OCI-LY1 (cell line): Measurements from ENCODE around the gene AIF1.
"Not testable (repeated sequence)": the region's sequence is repeated elsewhere in the genome, so short reads cannot be mapped to it uniquely, and the experiment has no call there.

Experiments used
- H2AFZ ChIP-seq: fragments of 200-600 bp; sonication (generic), shearing (Covaris generic); 2 replicates; pipeline ENCODE4 v1.6.0; 2014; ENCODE audit warnings: antibody characterized with exemption, mild to moderate bottlenecking, low read length
- H3F3A ChIP-seq: fragments of 200-600 bp; sonication (generic), shearing (Covaris generic); 2 replicates; pipeline ENCODE4 v1.6.0; 2014; ENCODE audit warnings: mild to moderate bottlenecking, antibody characterized with exemption, low read length, moderate library complexity; ENCODE audit not compliant: insufficient read depth
- H3K27ac ChIP-seq: fragments of 200-600 bp; sonication (generic); 2 replicates; pipeline ENCODE4 v1.5.1; 2014; ENCODE audit warnings: low read length, mixed run types, mild to moderate bottlenecking, low read depth; ENCODE audit not compliant: poor library complexity, severe bottlenecking
- H3K27me3 ChIP-seq: fragments of 200-600 bp; sonication (generic); 2 replicates; pipeline ENCODE4 v1.6.0; 2014; ENCODE audit warnings: antibody characterized with exemption, mild to moderate bottlenecking, low read length, moderate library complexity; ENCODE audit not compliant: insufficient read depth
- H3K36me3 ChIP-seq: fragments of 200-600 bp; sonication (generic); 2 replicates; pipeline ENCODE4 v1.6.1; 2014; ENCODE audit warnings: mild to moderate bottlenecking, antibody characterized with exemption, low read length, moderate library complexity, mixed read lengths; ENCODE audit not compliant: insufficient read depth
- H3K4me1 ChIP-seq: fragments of 200-600 bp; sonication (generic); 2 replicates; pipeline ENCODE4 v1.5.1; 2014; ENCODE audit warnings: mild to moderate bottlenecking, low read length, moderate library complexity; ENCODE audit not compliant: insufficient read depth, severe bottlenecking
- H3K4me2 ChIP-seq: fragments of 200-600 bp; sonication (generic), shearing (Covaris generic); 2 replicates; pipeline ENCODE4 v1.6.1; 2014; ENCODE audit warnings: low read length
- H3K4me3 ChIP-seq: fragments of 200-600 bp; sonication (generic); 2 replicates; pipeline ENCODE4 v1.5.1; 2014; ENCODE audit warnings: low read length, low read depth, mild to moderate bottlenecking, mixed read lengths; ENCODE audit not compliant: poor library complexity, severe bottlenecking
- H3K79me2 ChIP-seq: fragments of 200-600 bp; shearing (Covaris generic); 2 replicates; pipeline ENCODE4 v1.6.1; 2016; ENCODE audit warnings: mixed run types, low read length, mixed read lengths; ENCODE audit not compliant: insufficient read depth
- H3K9ac ChIP-seq: fragments of 200-600 bp; sonication (generic), shearing (Covaris generic); 2 replicates; pipeline ENCODE4 v1.6.1; 2014; ENCODE audit warnings: mild to moderate bottlenecking, low read length, mixed read lengths
- H3K9me2 ChIP-seq: fragments of 200-600 bp; sonication (generic), shearing (Covaris generic); 2 replicates; pipeline ENCODE4 v1.6.1; 2014; ENCODE audit warnings: low read depth, mild to moderate bottlenecking, low read length, mixed read lengths
- H3K9me3 ChIP-seq: fragments of 200-600 bp; shearing (Covaris generic); 2 replicates; pipeline ENCODE4 v1.6.1; 2014; ENCODE audit warnings: low read length, mixed read lengths
- H4K20me1 ChIP-seq: fragments of 200-600 bp; sonication (generic), shearing (Covaris generic); 2 replicates; pipeline ENCODE4 v1.6.0; 2016; ENCODE audit warnings: mild to moderate bottlenecking, low read length; ENCODE audit not compliant: insufficient read depth
- EZH2 ChIP-seq: fragments of 200-600 bp; sonication (generic), shearing (Covaris generic); IDR thresholded peaks from 2 replicates; pipeline ENCODE4 v1.8.0; 2017; ENCODE audit warnings: borderline replicate concordance, mixed run types, mild to moderate bottlenecking, antibody characterized with exemption, low read length, moderate library complexity, mixed read lengths
- TF ChIP-seq, protein P1 (sequence below): fragments of 200-600 bp; sonication (generic), shearing (Covaris generic); IDR thresholded peaks from 2 replicates; pipeline ENCODE4 v1.5.1; 2017; ENCODE audit warnings: mild to moderate bottlenecking, antibody characterized with exemption, low read length, moderate library complexity, mixed read lengths

AIF1 gene

DNA sequence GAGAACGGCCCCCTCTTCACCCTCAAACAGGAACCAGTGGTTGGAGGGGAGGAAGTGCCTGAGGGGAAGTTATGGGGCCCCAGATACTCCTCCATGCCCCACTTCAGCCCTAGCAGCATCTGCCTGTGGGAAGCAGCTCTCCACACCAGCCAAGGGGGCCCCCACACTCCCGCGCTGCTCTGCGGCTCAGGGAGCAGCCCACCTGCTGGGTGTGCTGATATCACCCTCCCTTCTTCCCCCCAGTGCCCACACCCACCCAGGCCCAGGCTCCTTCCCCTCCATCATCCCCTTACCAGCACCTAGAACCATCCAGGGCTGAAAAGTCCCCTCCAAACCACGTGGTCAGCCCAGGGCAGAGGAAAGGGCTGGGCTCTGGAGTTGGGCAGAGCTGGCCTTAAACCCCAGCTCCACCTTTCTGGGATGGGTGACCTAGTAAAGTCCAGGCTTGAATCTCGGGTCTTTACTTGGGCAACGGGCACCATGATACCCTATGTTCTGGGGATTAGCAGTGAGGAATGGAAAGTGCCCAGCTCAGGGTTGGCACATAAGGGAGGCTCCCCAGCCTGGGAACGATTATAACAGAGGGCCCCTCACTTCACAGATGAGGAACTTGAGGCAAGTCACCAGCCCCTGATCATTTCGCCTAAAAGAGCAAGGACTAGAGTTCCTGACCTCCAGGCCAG, 28.3 kb upstream of the AIF1 start:
- no peaks in the 10 kb centered on the region for H3K9me2 ChIP-seq
- no peak overlapping the region for H3K4me3 ChIP-seq
- H2AFZ ChIP-seq, result no peak overlapping the region
- no peaks in the 10 kb centered on the region for H3F3A ChIP-seq
- no peaks in the 10 kb centered on the region for H3K36me3 ChIP-seq
- H3K4me2 ChIP-seq, result no peak overlapping the region
- no peaks in the 10 kb centered on the region for H3K27me3 ChIP-seq
- no peaks in the 10 kb centered on the region for H3K79me2 ChIP-seq
- no peaks in the 10 kb centered on the region for H3K9me3 ChIP-seq
- no peak for TF ChIP-seq EZH2
- H4K20me1 ChIP-seq, result no peaks in the 10 kb centered on the region
- H3K9ac ChIP-seq, result no peak overlapping the region; the same call in 1 of the 2 replicates
- no peak overlapping the region for H3K27ac ChIP-seq
- H3K4me1 ChIP-seq, result peaks cover 44% of the 10 kb centered on the region

DNA sequence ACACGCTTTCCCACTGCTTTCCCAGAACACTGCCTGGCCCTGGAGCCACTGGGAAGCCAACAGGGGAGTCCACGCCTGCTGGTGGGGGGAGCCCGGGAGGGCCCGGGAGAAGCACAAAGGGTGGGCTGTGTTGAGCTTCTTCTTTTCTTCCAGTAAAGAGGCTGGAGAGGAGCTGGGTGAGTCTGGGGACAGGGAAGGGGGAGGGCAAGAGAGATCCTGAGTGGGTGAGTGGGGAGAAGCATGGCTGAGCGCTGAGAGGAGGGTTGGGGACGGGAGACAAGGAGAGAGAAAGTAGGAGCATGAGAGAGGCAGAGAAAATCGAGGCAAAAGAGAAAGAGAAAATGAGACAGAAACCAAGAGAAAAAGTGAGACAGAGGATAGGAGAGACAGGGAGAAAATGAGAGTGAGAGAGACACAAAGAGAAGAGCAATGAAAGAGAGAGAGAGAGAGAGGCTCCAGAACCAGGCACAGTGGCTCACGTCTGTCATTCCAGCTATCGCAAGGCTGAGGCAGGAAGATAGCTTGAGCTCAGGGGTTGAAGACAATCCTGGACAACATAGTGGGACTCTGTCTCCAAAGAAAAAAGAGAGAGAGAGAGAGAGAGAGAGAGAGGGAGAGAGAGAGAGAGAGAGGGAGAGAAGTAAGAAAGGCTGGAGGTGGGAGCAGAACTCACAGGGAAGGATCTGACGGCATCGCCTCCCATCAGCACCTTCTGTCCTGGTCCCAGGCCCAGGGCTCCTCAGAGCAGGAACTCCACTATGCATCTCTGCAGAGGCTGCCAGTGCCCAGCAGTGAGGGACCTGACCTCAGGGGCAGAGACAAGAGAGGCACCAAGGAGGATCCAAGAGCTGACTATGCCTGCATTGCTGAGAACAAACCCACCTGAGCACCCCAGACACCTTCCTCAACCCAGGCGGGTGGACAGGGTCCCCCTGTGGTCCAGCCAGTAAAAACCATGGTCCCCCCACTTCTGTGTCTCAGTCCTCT, 26.9 kb upstream of the AIF1 start:
- no peaks in the 10 kb centered on the region for H3K79me2 ChIP-seq
- TF ChIP-seq, protein P1, sequence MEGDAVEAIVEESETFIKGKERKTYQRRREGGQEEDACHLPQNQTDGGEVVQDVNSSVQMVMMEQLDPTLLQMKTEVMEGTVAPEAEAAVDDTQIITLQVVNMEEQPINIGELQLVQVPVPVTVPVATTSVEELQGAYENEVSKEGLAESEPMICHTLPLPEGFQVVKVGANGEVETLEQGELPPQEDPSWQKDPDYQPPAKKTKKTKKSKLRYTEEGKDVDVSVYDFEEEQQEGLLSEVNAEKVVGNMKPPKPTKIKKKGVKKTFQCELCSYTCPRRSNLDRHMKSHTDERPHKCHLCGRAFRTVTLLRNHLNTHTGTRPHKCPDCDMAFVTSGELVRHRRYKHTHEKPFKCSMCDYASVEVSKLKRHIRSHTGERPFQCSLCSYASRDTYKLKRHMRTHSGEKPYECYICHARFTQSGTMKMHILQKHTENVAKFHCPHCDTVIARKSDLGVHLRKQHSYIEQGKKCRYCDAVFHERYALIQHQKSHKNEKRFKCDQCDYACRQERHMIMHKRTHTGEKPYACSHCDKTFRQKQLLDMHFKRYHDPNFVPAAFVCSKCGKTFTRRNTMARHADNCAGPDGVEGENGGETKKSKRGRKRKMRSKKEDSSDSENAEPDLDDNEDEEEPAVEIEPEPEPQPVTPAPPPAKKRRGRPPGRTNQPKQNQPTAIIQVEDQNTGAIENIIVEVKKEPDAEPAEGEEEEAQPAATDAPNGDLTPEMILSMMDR, result no peak
- no peak for TF ChIP-seq EZH2
- no peaks in the 10 kb centered on the region for H3K9me2 ChIP-seq
- H4K20me1 ChIP-seq, result no peaks in the 10 kb centered on the region
- no peaks in the 10 kb centered on the region for H3K27me3 ChIP-seq
- H2AFZ ChIP-seq, result no peak overlapping the region
- no peaks in the 10 kb centered on the region for H3F3A ChIP-seq
- H3K9ac ChIP-seq, result no peak overlapping the region
- H3K36me3 ChIP-seq, result no peaks in the 10 kb centered on the region
- H3K4me2 ChIP-seq, result no peak overlapping the region
- peaks cover 39% of the 10 kb centered on the region for H3K4me1 ChIP-seq
- no peak overlapping the region for H3K27ac ChIP-seq
- H3K9me3 ChIP-seq, result no peaks in the 10 kb centered on the region
- no peak overlapping the region for H3K4me3 ChIP-seq

DNA sequence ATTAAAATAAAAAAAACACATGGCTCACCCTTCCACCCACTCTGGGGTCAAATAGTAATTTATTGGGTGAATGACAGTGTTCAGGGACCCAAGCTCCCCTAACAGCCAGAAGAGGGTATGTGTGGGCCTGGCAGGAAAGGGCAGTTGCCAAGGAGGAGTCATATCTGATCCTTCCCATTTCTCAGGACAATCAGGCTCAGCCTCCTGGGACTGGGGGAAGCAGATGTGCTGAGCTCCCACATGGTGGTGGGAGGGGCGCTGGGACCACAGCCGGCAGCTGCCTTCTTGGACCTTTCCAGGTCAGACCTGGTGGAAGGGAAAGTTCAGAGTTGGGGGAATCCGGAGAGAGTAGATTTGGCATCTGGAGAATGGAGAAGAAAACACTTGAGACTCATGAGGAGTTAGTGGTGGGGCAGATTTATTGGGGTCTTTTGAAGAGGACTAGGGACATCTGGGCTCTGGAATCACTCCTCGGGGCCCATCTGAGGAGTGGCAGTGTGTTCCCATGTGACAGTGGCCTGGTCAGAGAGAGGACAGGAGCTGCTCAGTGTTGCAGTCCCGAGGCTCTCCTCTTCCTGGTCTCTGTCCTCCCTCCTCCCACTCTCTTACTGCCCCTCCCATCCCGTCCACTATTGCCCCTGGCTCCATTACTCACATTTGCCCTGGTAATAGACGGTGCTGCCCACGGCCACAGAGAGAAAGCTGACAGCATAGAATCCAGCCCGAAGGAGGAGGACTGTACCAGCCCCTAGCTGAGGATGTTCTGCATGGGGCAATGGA, 26.0 kb upstream of the AIF1 start:
- Histone ChIP-seq H3K79me2 (no peaks in the 10 kb centered on the region), H3K36me3 (no peaks in the 10 kb centered on the region)
- TF ChIP-seq EZH2, result no peak
- TF ChIP-seq, protein P1, result no peak

DNA sequence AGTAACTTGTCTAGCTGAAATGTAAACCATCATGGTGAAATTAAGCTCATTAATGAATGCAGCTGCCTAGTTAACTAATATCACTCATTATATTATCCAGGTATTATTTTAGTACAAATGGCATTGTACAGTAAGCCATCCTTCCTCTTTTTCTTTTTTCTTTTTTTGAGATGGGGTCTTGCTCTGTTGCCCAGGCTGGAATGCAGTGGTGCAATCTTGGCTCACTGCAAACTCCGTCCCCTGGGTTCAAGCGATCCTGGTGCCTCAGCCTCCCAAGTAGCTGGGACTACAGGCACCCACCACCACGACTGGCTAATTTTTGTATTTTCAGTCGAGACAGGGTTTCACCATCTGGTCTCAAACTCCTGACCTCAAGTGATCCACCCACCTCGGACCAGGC, 24.3 kb upstream of the AIF1 start:
- H3K79me2 ChIP-seq, H3K9me2 ChIP-seq, H3K4me3 ChIP-seq, H3K27me3 ChIP-seq, H3K36me3 ChIP-seq, H3K9ac ChIP-seq, H3K27ac ChIP-seq, H4K20me1 ChIP-seq, H3K4me2 ChIP-seq, H3K9me3 ChIP-seq, H3F3A ChIP-seq, H2AFZ ChIP-seq: not testable (repeated sequence)
- H3K4me1 ChIP-seq, result peaks cover 25% of the 10 kb centered on the region

More for the DNA sequence above, 26.0 kb upstream of the AIF1 start:
- Histone ChIP-seq H3F3A (no peaks in the 10 kb centered on the region), H3K4me2 (no peak overlapping the region), H3K9ac (no peak overlapping the region), H3K9me3 (no peaks in the 10 kb centered on the region), H3K9me2 (no peaks in the 10 kb centered on the region), H3K27me3 (no peaks in the 10 kb centered on the region), H3K4me1 (peaks cover 42% of the 10 kb centered on the region), H4K20me1 (no peaks in the 10 kb centered on the region), H3K27ac (no peak overlapping the region), H3K4me3 (no peak overlapping the region), H2AFZ (no peak overlapping the region)
